ENCODE results near the gene PPP1R9B.

GRCh38 chr17:50183421-50183994, 33.0 kb upstream of the PPP1R9B start:
- TF ChIP-seq CTCF (IDR thresholded peaks at IDR 0.05; ENCODE audit: low read depth, low read length, missing input control), result no peak
- no peak for TF ChIP-seq RXRA (IDR thresholded peaks at IDR 0.05)
- no peak for TF ChIP-seq REST (IDR thresholded peaks at IDR 0.05)
- no peak for TF ChIP-seq YY1 (IDR thresholded peaks at IDR 0.05)
- no peak for TF ChIP-seq JUND (IDR thresholded peaks at IDR 0.05)
- TF ChIP-seq ATF3 (IDR thresholded peaks at IDR 0.05), result no peak

Measured in liver (tissue), 3 donors.